NCI-H1417 (cell line): ENCODE measurements around the gene MAPK4.

Experiments
- DNase-seq, 3 experiments: peaks; one replicate each; lab custom pipeline; 2025; lab: John Stamatoyannopoulos, UW

Gene MAPK4

GRCh38 chr18:50653402-50654093 lies 93.7 kb downstream of the MAPK4 start:
- DNase-seq = no peak

GRCh38 chr18:50654211-50654610 lies 94.3 kb downstream of the MAPK4 start:
- DNase-seq = no peak

- DNase-seq = no peak
Observed at GRCh38 chr18:50654658-50655550, 95.0 kb downstream of the MAPK4 start.

GRCh38 chr18:50656396-50656795 lies 96.5 kb downstream of the MAPK4 start:
- DNase-seq = no peak

GRCh38 chr18:50656841-50657470 lies 97.1 kb downstream of the MAPK4 start:
- DNase-seq = no peak

GRCh38 chr18:50658601-50659000 lies 98.7 kb downstream of the MAPK4 start:
- DNase-seq = no peak

GRCh38 chr18:50659091-50660003 lies 99.5 kb downstream of the MAPK4 start:
- DNase-seq = no peak

GRCh38 chr18:50661013-50661412 lies 101.1 kb downstream of the MAPK4 start:
- DNase-seq = no peak

- DNase-seq = peak in 2 of 3 experiments; percentile 47 to 58
Observed at GRCh38 chr18:50662177-50662576, 102.3 kb downstream of the MAPK4 start.

GRCh38 chr18:50662775-50663383 lies 103.0 kb downstream of the MAPK4 start:
- peak in 2 of 3 experiments; percentile 34 to 52 for DNase-seq

GRCh38 chr18:50663626-50664441 lies 103.9 kb downstream of the MAPK4 start:
- no peak for DNase-seq

GRCh38 chr18:50665015-50665414 lies 105.1 kb downstream of the MAPK4 start:
- DNase-seq = no peak

- DNase-seq = no peak
Observed at GRCh38 chr18:50665519-50665918, 105.6 kb downstream of the MAPK4 start.

GRCh38 chr18:50666536-50666935 lies 106.6 kb downstream of the MAPK4 start:
- no peak for DNase-seq

GRCh38 chr18:50671376-50671775 lies 111.5 kb downstream of the MAPK4 start:
- no peak for DNase-seq

- DNase-seq = peak in 2 of 3 experiments; percentile 24 to 25
Observed at GRCh38 chr18:50674307-50674980, 114.6 kb downstream of the MAPK4 start.

GRCh38 chr18:50675043-50675442 lies 115.2 kb downstream of the MAPK4 start:
- no peak for DNase-seq

- DNase-seq = no peak
Observed at GRCh38 chr18:50678651-50679050, 118.8 kb downstream of the MAPK4 start.

GRCh38 chr18:50679056-50679455 lies 119.2 kb downstream of the MAPK4 start:
- DNase-seq = peak in 2 of 3 experiments; percentile 23 to 30

- DNase-seq = no peak
Observed at GRCh38 chr18:50679656-50680055, 119.8 kb downstream of the MAPK4 start.
